H1 (cell line): ENCODE measurements around the gene DAB2IP. TPM values are rescaled to one million over a fixed set of nuclear protein-coding genes. Genes with fewer than 3 reads are reported as not detected.

Experiments used
- GTF2F1 ChIP-seq: IDR thresholded peaks from 2 replicates; pipeline ENCODE4 v1.6.1; 2012; ENCODE audit warnings: low read depth, low read length, improper control_type of control experiment, borderline replicate concordance
- RAD21 ChIP-seq, 2 experiments: IDR thresholded peaks in 1 of 2; conservative IDR thresholded peaks in 1 of 2; 2 replicates each; pipeline ENCODE4 v1.6.1; 2011; ENCODE audit warnings: low read depth in 2 of 2, low read length in 2 of 2, improper control_type of control experiment in 1 of 2, inconsistent platforms in 1 of 2, mild to moderate bottlenecking in 1 of 2, moderate library complexity in 1 of 2
- RXRA ChIP-seq: IDR thresholded peaks from 2 replicates; pipeline ENCODE4 v1.6.1; 2011; ENCODE audit warnings: low read depth, mild to moderate bottlenecking, low read length, moderate library complexity; ENCODE audit not compliant: insufficient read depth
- SIN3A ChIP-seq, 2 experiments: IDR thresholded peaks in 1 of 2; conservative IDR thresholded peaks in 1 of 2; 2 replicates each; pipeline ENCODE4 v1.6.1; 2011 to 2012; ENCODE audit warnings: low read length in 2 of 2, improper control_type of control experiment in 1 of 2, low read depth in 1 of 2, mild to moderate bottlenecking in 1 of 2
- polyA plus RNA-seq, 7 experiments: library from polyadenylated mRNA; depleted of rRNA in 3 of 7; stranded (reverse) in 5 of 7; unstranded in 2 of 7; fragments of >200 nt in 5 of 7; fragments of 200-250 nt in 2 of 7; gene quantifications; 1 replicate in 5 of 7; 2 replicates in 1 of 7; 4 replicates in 1 of 7; pipeline versions ENCODE4 v1.2.1 to v1.2.3, GENCODE V29; 2011 to 2013; ENCODE audit warnings: missing spikeins in 2 of 7, mixed read lengths in 2 of 7
- total RNA-seq: library from RNA; stranded (reverse); fragmentation: NEBNext Ultra II Directional; extraction: Animal tissue kit (Norgen Biotek cat#: 25700); gene quantifications from 2 replicates; pipeline ENCODE4 v1.2.1, GENCODE V29; 2021

DAB2IP gene
- total and polyA plus RNA-seq, 2 of the 8 experiments (the other 6 are each of a cell fraction or from before 2014, with no cell fraction given) = 19.7 to 39.5 TPM

DNA sequence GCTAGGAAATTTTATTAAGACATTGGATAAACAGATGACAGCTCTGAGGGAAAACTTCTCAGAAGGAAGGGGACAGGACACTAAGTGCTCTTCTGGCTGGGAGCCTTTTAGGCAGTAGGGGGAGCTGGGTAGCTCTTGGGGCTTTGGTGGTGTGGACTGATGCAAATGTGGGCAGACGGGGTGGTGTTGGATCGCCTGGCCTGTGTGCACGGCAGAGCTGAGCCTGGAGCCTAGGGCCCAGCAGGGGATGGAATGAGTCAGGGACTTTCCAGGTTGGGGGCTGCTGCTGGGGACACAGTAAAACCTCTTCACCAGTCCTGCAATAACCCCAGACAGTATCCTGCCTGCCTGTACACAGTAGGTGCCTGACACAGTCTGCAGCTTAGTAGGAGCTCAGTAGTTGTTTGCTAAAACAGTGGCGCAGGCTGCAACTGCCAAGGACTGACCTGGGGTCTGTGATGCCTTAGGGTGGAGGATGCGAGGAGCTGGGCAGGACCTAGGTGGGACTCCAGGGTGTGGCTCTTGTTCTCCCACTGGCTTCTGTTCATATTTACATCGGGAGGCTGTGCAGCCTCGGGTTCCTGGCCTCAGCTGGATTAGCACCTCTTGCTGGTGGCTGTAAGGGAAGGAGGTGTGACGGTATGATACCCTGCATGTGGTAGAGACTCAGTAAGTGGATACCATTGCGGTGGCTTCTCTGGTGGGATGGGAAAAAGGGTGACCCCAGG is 83.8 kb downstream of the DAB2IP start (continued):
- 0 out of 4 replicates have a peak, but pooled peaks of 1 of the 2 experiments have one; percentile 43 for TF ChIP-seq SIN3A (conservative IDR thresholded peaks at IDR 0.05 in 1 of 2, IDR thresholded peaks at IDR 0.05 in 1 of 2; ENCODE audit: low read depth in 1 of 2, low read length in 2 of 2)
- no peak for TF ChIP-seq RXRA
- peak; percentile 65 to 74 for TF ChIP-seq RAD21 (IDR thresholded peaks at IDR 0.05 in 1 of 2, conservative IDR thresholded peaks at IDR 0.05 in 1 of 2; ENCODE audit: low read depth in 2 of 2, low read length in 2 of 2)
- TF ChIP-seq GTF2F1 = no peak
- TF ChIP-seq, all 59 proteins: peak for 6
